Nephron (organoid): Measurements from ENCODE around the gene EPHB2.
A peak's percentile ranks its signal among the peaks of the same experiment; 100 is the strongest.

Source experiments
- H3K27ac Mint-ChIP-seq, 3 experiments: 2 replicates each; pipeline ENCODE4 v1.8.0; 2020; ENCODE audit warnings: mixed read lengths in 3 of 3, mild to moderate bottlenecking in 2 of 3, moderate library complexity in 1 of 3
- H3K27me3 Mint-ChIP-seq: 2 replicates; pipeline ENCODE4 v1.8.0; 2021; ENCODE audit warnings: low read depth, mild to moderate bottlenecking, moderate library complexity, mixed read lengths
- H3K36me3 Mint-ChIP-seq: 2 replicates; pipeline ENCODE4 v1.8.0; 2020; ENCODE audit warnings: low read depth, mixed read lengths
- H3K4me1 Mint-ChIP-seq: 2 replicates; pipeline ENCODE4 v1.8.0; 2020; ENCODE audit warnings: mixed read lengths
- H3K4me3 Mint-ChIP-seq, 3 experiments: 2 replicates each; pipeline ENCODE4 v1.8.0; 2020; ENCODE audit warnings: mild to moderate bottlenecking in 3 of 3, mixed read lengths in 3 of 3, moderate library complexity in 2 of 3
- H3K9me3 Mint-ChIP-seq: 2 replicates; pipeline ENCODE4 v1.8.0; 2020; ENCODE audit warnings: mixed read lengths
- TF ChIP-seq, protein P1 (sequence below), 3 experiments: fragments of 200-600 bp; sonication (generic); IDR thresholded peaks; one replicate each; pipeline ENCODE4 v1.5.0; 2021; ENCODE audit warnings: antibody characterized with exemption in 3 of 3; ENCODE audit not compliant: unreplicated experiment in 3 of 3

The EPHB2 gene

DNA sequence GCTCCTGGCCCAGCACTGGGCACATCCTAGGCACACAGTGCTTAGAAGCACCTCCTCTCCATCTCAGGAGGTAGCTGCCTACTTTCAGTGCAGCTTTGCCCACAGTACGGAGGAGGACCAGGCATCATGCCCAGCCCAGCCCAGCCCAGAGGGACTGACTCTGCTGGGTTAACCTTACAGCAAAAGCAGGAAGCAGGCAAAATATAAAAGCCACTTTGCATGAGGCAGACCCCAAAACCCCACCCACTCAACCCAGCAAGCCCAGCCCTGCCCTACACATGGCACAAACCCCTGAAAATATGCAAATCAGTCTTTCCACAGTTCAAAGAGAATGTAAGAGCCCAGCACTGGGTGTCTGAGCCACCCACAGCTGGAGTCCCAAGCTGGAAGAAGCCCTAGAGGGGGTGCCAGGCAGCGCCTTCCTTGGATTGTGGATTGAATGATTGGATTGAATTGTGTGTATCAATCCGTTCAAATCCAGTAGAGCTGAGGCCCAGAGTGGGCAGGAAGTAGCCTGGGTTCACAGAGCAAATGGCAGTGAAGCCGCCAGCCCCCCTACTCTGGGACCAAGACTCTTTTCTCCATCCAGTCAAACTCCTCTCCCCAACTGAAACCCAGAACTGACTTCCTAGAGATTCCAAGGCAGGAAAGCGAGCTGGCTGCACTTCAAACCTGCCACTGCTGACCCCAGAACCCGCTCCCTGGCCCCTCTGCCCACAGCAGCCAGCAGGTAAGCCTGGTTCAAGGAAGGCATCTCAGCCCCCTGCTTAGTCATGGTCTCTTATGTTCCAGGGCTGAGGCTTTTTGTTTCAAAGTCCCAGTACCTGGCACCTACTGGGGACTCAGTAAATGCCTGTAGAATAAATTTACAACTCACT lies 144.3 kb downstream of the EPHB2 start:
- Mint-ChIP-seq H3K4me1 (peaks cover 11% of the 10 kb centered on the region), H3K4me3 (no peak overlapping the region), H3K36me3 (no peaks in the 10 kb centered on the region), H3K27ac (peak overlapping the region in 1 of 3 experiments; percentile 29), H3K27me3 (peaks cover 24% of the 10 kb centered on the region), H3K9me3 (no peaks in the 10 kb centered on the region)
- TF ChIP-seq, protein P1, sequence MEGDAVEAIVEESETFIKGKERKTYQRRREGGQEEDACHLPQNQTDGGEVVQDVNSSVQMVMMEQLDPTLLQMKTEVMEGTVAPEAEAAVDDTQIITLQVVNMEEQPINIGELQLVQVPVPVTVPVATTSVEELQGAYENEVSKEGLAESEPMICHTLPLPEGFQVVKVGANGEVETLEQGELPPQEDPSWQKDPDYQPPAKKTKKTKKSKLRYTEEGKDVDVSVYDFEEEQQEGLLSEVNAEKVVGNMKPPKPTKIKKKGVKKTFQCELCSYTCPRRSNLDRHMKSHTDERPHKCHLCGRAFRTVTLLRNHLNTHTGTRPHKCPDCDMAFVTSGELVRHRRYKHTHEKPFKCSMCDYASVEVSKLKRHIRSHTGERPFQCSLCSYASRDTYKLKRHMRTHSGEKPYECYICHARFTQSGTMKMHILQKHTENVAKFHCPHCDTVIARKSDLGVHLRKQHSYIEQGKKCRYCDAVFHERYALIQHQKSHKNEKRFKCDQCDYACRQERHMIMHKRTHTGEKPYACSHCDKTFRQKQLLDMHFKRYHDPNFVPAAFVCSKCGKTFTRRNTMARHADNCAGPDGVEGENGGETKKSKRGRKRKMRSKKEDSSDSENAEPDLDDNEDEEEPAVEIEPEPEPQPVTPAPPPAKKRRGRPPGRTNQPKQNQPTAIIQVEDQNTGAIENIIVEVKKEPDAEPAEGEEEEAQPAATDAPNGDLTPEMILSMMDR (IDR thresholded peaks at IDR 0.05; ENCODE audit: unreplicated experiment in 3 of 3): no peak

DNA sequence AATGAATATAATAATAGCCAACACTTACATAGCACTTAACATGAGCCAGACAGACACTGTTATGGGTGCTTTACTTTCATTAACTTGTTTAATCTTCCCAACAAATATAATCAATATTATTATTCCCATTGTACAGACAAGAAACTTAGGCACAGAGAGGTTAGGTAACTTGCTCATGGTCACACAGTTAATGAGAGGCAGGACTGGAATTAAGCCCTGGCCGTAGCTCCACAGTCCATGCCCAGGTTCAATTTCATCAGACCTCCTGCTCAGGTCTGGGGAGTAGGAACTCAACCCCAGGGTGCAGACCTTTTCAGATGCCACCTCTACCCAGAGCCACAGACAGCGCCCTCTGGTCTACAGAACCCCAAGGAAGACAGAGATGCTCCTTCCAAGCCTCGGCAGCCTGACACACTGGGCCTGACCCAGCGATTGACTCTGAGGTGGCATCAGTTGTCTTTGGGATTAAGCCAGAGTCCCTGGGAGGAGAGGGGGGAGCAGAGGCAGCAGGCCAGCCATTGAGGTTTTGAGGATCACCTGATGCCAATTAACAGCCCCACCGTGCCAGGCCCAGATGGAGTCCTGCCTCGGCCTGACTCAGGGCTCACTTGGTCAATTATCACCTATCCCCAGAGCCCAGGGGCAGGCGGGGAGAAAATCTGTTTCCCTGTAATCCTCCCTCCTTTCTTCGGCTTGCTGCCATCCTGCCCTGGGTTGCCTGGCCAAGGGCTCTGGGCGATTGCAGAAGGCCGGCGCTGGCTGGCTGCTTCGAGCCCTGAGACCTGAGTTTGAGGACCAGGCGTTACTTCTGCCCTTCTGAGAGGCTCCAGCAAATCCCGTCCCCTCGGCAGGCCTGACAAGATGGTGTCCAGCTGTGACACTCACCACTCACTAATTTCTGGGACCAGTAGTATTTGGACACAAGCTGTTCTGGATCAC lies 145.3 kb downstream of the EPHB2 start:
- TF ChIP-seq, protein P1 (IDR thresholded peaks at IDR 0.05; ENCODE audit: unreplicated experiment in 3 of 3): no peak
- Mint-ChIP-seq H3K4me3 (no peak overlapping the region), H3K27me3 (peaks cover 27% of the 10 kb centered on the region), H3K4me1 (peaks cover 5% of the 10 kb centered on the region), H3K36me3 (no peaks in the 10 kb centered on the region), H3K27ac (peak overlapping the region in 1 of 3 experiments; percentile 29), H3K9me3 (no peaks in the 10 kb centered on the region)

DNA sequence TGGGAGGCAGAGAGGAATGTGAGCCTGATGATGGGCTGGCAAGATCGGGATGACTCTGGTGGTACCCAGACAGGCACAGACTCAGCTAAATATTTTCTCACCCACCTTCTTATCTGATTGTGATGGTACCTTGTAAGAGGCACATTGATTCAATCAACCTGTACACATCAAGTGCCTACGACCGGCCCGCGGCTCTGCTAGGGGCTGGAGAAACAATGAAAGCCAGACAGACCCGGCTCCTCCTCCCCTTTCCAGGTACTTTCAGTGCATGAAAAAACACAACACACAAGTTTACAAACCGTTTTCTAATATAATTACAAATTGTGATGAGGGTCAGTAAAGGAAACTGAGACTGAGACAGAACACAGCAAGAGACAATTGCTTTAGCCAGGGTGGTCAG lies 147.0 kb downstream of the EPHB2 start:
- Mint-ChIP-seq H3K9me3 (no peaks in the 10 kb centered on the region), H3K36me3 (no peaks in the 10 kb centered on the region), H3K27me3 (peaks cover 22% of the 10 kb centered on the region), H3K4me3 (no peak overlapping the region), H3K4me1 (peaks cover 5% of the 10 kb centered on the region), H3K27ac (no peak overlapping the region)
- TF ChIP-seq, protein P1 (IDR thresholded peaks at IDR 0.05; ENCODE audit: unreplicated experiment in 3 of 3): no peak

DNA sequence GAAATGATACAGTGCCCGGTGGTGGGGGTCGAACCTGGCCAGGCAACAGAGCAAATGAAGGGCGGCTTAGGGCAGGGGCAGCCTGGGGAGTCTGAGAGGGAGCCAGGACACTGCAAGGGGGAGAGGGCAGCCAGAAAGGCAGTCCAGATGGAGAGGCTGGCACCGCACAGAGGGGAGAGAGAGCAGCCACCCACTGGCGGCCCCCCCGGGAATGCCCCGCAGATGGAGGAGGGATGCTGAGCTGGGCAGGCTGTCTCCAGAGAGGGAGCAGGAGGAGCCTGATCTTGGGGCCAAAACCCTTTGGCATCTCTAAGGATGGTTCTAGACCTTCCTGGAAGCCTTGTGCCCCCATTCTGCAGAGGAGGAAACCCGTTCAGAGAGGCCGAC lies 149.8 kb downstream of the EPHB2 start:
- Mint-ChIP-seq H3K36me3 (peaks cover 11% of the 10 kb centered on the region), H3K27ac (peak overlapping the region in 1 of 3 experiments; percentile 31), H3K9me3 (no peaks in the 10 kb centered on the region), H3K4me3 (no peak overlapping the region), H3K27me3 (peaks cover 13% of the 10 kb centered on the region), H3K4me1 (peaks cover 3% of the 10 kb centered on the region)
- TF ChIP-seq, protein P1 (IDR thresholded peaks at IDR 0.05; ENCODE audit: unreplicated experiment in 3 of 3): no peak

DNA sequence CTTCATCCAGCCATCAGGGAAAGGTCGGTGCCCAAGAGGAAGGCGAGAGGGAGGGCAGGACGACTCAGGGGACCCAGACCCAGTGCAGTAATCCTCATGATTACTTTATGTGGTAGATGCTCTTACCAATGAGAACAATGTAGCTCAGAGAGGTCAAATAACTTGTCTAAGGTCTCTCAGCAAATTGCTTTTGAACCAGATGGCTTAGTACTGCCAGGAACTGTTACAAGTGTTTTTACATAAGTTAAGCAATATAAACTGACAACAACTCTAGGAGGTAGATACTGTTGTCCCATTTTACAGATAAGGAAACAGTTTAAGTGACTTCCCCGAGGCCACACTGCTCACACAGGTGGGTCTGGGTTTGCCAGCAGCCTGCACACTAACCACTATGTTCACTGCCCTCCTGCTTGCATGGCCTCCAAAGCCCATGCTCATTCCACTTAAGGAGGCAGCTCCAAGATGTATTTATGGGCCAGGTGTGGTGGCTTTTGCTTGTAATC lies 150.3 kb downstream of the EPHB2 start:
- no peak overlapping the region for H3K4me3 Mint-ChIP-seq
- no peaks in the 10 kb centered on the region for H3K4me1 Mint-ChIP-seq
- no peaks in the 10 kb centered on the region for H3K9me3 Mint-ChIP-seq
- H3K27me3 Mint-ChIP-seq: peaks cover 13% of the 10 kb centered on the region
- peak overlapping the region in 1 of 3 experiments; percentile 74 for H3K27ac Mint-ChIP-seq
- H3K36me3 Mint-ChIP-seq: peaks cover 17% of the 10 kb centered on the region
- TF ChIP-seq, protein P1 (IDR thresholded peaks at IDR 0.05; ENCODE audit: unreplicated experiment in 3 of 3): no peak
